CD4-positive, alpha-beta T cell treated with Interleukin-4 for 1 hour (primary cell): ENCODE results near the gene ATP9A.
"Not testable (repeated sequence)": the region's sequence is repeated elsewhere in the genome, so short reads cannot be mapped to it uniquely, and the experiment has no call there.

ENCODE experiments used
- DNase-seq, 2 donors: peaks; one replicate each; pipeline ENCODE4 v3.0.0-alpha.2; 2020 to 2022

The ATP9A gene

DNA sequence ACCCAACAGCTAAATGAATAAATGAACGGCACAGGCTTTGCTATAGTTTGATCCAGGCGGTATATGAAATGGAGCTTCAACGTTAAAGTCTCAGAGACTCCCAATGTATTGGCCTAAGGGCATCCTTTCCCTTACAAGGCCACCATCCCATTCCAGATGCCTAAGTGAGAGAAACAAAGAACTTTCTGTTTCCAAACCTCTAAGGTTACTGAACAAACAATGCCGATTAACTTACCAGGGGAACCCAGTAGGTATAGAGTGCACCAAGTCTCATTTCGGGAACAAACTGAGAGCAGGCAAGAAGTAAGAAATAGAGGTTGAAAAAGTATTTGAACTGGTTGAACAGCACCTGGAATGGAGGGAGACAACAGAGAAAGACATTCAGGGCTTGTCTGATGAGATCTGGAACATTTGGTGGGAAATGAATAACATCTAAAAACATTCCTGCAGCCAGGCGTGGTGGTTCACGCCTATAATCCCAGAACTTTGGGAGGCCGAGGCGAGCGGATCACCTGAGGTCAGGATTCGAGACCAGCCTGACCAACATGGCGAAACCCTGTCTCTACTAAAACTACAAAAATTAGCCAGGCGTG lies 42.5 kb downstream of the ATP9A start:
- no peak for DNase-seq

DNA sequence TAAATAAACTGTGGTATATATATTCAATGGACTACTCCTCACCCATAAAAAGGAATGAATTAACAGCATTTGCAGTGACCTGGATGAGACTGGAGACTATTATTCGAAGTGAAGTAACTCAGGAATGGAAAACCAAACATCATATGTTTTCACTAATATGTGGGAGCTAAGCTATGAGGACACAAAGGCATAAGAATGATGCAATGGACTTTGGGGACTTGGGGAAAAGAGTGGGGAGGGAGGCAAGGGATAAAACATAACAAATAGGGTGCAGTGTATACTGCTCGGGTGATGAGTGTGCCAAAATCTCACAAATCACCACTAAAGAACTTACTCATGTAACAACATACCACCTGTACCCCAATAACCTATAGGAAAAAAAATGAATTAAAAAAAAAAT lies 45.2 kb downstream of the ATP9A start:
- not testable (repeated sequence) for DNase-seq

DNA sequence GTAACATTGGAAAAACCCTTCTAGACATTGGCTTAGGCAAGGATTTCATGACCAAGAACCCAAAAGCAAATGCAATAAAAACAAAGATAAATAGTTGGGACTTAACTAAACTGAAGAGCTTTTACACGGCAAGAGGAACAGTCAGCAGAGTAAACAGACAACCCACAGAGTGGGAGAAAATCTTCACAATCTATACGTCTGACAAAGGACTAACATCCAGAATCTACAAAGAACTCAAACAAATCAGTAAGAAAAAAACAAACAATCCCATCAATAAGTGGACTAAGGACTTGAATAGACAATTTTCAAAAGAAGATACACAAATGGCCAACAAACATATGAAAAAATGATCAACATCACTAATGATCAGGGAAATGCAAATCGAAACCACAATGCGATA lies 45.9 kb downstream of the ATP9A start:
- not testable (repeated sequence) for DNase-seq

DNA sequence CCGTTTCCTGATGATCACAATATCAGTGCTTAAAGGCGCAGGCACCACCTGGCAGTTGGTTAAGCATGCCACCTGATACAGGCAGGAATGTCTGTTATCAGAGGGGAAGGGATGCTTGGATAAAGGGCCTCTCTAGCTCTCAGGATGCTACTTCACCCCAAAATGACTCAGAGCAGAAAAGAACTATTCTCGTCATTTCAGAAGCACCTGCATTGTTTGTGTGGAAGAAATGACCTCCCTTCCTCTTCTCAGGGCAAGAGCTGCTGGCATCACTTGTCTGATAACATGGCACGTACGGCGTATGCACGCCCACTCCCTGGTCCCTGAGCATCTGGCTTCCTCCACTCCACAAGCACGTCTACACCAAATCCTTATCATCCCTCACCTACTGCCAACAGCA lies 47.3 kb downstream of the ATP9A start:
- DNase-seq: no peak

DNA sequence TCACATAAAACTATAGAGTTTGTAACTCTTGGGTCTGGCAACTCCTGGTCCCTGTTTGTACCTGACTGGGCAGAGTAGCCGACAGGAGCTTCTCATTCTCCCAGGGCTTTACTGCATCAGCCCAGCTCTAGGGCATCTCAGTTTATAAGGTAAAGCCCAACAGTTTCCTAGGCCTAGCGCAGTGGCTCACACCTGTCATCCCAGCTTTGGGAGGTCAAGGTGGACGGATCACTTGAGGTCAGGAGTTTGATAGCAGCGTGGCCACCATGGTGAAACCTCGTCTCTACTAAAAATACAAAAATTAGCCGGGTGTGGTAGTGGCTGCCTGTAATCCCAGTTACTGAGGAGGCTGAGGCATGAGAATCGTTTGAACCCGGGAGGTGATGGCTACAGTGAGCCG lies 47.8 kb downstream of the ATP9A start:
- no peak for DNase-seq

DNA sequence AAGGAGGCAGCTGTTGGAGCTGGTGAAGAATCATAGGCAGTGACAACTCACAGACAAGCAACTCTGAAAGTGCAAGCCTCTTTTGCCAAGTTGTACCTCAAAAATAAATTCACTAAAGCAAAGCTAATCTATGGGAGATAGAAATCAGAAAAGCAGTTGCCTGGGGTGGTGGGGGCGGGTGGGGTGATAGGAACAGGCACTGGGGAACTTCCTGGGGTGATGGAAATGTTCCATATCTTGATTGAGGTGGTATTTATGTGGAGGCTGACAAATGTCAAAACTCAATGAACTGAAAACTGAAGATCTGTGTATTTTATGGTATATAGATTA lies 52.4 kb downstream of the ATP9A start:
- DNase-seq: no peak

DNA sequence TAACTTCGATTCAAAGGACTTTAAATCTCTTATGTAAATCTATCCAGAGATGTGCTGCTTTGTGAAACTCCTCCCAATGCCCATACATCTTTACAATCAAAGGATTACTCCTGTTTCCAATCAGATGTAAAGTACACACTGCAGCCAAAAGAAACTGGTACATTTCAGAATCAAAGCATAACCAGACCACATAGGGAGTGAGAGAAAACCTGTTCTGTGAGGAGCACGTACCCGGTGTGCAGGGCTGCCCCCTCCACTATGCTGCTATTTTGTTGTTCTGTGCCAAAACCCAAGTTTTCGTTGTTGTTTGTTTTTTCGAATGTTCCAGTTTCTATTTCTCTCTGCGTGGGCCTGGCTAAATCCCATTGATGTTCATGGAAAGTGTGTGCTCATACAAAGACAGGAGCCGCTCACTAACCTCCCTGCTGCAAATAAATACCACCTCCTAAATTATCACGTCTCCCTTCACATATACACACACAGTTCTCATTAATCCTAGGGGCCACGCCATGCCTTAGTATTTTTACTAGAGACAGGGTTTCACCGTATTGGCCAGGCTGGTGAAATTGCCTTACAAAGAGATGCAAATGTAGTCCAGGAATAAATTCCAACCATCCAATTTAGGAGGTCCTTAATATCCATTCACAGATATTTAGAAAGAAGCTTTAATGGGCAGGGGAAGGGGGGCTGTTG lies 52.9 kb downstream of the ATP9A start:
- no peak for DNase-seq

DNA sequence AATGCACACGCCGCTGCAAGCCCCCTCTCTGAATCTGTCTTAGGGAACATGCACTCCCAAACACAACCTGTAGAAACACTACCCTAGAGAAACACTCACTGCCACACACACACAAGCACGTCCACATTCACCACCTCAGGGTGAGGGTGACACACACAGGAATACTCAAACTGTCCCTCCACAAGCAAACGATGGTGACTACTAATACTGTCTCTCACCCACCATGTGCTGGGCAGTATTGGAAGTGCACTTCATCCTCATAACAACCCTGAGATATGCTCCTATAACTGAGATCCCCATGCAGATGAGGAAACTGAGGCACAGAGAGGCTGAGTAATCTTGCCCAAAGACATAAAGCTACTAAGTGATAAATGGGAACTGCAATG lies 55.0 kb downstream of the ATP9A start:
- DNase-seq: no peak

DNA sequence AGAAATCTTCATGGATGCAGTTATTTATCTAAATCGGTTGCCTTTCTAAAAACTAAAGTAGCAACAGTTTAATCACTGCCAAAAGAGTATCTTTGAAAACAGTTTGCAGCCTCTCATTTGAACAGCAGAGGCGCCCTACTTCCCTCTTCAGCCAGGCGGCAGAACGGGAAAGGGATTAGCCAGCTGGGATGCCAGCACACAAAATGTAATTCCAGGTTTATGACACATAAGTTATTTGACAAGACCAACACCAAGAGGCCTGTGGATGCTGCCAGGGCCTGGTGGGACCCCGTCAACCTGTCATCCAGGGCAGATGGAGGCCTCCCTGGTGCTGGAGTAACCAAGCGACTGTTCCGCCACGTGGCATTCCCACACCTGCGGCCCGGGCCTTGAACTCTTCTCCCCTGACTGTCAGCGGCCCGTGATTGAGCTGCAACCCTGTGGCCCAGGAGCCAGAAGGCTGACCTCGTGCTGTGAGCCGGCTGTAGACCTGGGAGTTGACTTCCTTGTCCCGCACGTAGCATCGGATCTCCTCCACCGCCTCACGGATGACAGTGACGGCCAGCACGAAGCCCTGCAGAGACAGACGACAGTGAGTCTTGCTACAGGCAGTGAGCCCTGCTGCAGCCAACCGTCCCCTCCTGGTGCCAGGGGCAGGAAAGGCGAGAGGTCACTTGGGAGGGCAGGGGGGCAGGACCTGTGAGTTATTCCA lies 55.5 kb downstream of the ATP9A start:
- no peak for DNase-seq

DNA sequence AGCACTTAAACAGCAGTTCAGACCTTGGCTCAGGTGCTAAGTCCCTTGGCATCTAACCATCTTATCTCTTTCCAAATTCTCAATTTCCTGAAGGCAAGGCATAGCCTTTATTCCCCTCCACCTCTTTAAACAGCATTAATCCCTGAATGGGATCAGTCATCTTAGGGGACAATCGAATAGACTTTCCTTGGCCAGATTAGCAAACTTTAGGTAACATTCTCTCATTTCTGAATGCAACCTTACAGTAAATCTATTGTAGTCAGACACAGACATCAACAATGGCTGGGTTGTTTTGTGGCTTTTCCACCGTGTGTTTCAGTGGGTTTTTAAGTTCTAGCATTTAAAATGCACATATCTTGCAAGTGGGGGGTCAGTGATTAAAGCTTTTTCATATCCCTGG lies 56.8 kb downstream of the ATP9A start:
- no peak for DNase-seq

DNA sequence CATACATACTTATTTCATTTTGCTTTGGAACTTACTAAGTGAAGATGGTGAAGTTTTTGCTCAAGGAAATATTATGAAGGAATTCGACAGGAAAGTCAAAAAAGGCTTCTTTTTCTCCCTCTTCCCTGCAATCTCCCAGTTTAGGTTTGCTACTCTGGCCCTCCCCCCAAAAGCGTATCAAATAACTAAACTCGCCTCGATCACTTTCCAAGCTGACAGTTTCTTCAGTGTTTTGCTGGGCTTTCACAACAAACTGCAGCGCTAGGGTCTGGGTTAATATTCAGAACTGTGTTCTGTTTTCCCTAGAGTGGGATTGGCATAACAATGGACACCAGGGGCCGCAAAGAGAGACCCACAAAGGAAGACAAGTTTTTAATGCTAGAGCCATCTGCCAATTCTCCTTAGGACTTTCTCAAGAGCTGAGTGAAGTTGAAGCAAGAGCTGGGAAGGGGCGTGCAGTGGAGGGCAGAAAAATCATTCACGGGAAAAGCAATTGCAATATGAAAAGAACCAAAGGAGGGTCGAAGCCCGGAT lies 57.8 kb downstream of the ATP9A start:
- DNase-seq: no peak

DNA sequence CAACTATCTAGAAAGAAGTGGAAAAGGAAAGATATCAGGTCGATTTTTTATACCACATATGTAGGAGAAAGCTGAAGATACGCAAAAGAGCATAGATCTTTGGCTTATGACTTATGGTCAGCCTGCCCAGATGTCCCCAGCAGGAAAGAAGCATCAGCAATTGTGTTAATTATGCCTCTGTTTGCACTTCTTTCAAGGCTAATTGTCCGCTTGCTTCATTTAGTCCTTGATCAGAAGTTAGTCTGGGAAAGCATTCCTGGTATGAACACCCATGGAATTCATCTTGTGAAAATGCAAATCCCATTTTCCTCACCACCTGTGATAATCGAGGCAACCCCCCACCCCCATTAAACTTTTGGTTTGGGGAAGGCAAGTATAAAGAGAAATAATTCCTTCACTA lies 62.8 kb downstream of the ATP9A start:
- DNase-seq: no peak

DNA sequence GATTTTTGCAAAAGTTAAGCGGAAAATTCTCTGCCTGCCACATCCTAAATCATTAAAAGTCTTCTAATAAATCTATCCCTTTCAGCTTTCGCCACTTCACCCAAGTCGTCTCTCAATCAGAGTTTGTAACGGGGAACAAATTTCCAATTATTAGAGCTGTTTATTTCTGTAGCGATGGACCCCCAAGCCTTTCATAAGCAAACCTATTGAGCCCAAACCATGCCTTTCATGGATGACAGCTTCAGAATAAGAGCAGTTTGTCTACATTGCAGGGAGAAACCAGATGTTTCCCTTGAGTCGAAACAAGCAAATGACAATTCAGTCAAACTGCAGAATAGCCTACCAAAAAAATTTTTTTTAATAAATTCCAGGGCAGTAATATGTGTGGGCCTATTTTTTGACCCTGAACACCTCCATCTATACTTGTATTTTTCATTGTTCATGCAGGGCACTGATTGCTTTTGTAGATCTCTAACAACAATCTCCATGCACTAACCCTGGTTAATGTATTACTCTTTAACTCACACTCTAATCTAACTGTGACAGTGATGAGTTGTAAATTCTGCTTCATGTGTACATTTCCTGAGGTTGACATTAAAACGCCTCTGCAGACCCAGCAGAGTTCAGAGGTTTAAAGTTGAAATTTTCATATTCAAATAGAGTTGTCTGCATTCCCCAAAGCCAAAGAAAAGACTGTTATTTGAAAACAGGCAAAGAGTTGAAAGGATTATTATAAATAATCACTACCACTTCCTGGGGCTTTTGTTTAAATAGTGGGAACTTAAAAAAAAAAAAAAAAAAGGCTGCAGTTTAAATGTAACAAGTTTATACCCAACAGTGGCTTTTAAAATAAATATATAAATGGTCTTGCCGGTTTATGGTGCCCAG lies 64.5 kb downstream of the ATP9A start:
- no peak for DNase-seq

DNA sequence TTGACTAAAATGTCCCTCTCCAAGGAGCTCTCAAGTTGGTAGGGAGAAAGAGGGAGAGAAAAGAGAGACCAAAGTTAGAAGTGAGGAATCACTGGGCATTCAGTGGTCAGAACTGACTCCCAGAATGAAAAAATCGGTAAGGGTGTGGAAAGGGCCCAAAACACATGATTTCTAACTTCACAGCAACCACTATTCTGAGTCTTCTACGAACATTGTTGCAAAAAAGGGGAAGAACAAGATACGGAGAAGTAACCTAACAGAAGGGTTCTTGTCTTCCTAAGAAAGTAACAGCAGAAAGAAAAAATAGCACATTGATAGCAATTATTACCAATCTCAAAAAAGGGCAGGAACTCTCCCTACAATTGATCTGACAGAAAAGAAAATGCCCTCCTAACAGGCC lies 65.6 kb downstream of the ATP9A start:
- no peak for DNase-seq

DNA sequence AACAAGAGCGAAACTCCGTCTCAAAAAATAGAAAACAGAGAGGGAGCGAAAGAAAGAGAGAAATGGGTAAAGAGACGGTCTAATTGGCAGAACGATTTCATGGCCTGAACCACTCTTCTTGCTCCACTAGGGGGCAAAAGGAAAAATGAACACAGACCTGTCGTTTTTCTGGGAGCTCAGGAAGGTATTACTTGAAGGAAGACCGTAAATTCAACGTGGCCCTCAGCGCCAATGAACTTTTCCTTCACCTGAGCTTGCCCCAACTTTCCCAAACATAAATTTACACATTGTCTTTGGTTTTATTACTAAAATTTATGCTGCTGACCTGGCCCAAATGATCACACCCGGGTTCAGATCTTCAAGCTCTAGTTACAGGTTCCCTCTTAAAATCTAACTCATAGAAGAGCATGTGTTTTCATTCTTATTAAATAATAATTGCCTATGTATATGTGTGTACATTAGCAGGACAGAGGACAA lies 67.3 kb downstream of the ATP9A start:
- peak in 1 of 2 donors; percentile 13 for DNase-seq

DNA sequence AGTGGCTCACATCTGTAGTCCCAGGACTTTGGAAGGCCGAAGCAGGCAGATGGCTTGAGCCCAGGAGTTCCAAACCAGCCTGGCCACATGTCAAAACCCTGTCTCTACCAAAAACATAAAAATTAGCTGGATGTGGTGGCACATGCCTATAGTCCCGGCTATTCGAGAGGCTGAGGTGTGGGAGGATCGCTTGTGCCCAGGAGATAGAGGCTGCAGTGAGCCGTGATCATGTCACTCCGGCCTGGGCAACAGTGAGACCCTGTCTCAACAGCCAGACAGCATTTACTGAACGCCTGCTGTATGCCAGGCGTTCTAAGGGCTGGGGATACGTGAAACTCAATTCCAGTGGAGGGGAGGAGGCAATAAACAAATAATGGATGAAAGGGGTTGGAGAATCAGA lies 69.9 kb downstream of the ATP9A start:
- DNase-seq: no peak

DNA sequence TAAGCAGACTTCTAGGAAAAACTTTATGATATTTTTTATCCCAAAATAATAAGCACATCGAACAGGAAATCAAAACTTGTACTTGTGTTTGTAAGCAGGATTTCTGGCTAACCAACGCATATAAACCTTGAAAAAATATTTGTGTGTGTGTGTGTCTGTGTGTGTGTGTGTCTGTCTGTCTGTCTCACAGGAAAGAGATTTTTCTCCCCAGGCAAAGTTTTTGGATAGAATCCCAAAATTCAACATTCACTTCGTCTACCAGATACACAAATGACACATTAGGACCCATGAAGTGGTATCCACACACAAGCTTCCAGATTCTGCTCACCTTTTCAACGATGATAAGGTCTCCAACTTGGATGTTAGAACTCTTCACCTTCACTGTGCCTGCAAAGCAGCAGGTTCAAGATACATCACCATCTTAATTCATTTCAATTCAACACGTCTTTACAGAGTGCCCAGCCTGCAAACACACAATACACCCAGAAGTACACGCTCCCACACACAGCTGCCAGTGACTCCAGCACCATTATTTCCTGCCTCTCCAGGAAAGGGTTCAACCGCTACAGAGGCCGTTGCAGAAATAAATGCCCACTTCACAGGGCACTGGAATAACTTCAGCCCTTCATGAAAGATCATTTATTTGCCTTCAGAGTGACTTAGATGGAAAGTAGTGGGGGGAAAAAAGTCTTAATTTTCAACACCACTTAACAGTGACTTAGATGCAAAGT lies 70.9 kb downstream of the ATP9A start:
- DNase-seq: no peak

DNA sequence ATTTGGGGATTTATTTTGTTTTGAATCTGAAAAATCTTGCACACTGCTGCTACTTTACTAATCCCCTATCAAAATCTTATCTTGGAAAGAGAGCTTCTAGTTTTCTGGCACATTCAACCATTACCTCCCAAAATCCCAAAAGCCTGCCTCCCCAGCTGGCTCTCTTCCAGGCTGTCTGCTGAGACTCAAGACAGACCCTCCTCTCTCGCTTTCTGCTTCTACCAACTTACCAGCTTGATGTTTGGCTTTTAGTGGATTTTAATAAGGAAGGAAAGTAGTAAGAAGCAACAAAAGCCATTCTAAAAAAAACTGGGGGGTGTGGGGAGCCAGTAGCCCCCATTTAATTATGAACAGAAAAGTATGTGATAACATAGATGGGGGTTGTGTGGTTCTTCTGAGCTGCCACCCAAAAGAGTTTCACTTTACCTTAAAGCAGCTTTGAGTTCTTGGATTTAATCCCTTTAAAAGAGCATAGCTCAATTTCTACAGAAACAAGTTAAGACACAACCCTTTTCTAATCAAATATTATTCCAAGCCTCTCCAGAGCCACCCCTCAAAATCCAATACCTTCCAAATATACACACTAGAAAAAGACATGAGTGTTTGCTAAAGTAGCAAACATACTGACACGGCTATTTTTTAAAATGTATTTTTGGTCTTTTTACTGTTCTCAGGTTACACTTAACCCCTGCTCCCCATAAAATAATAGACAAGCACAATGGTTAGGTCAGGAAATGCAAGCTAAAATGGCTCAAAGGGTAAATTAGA lies 71.7 kb downstream of the ATP9A start:
- DNase-seq: no peak

DNA sequence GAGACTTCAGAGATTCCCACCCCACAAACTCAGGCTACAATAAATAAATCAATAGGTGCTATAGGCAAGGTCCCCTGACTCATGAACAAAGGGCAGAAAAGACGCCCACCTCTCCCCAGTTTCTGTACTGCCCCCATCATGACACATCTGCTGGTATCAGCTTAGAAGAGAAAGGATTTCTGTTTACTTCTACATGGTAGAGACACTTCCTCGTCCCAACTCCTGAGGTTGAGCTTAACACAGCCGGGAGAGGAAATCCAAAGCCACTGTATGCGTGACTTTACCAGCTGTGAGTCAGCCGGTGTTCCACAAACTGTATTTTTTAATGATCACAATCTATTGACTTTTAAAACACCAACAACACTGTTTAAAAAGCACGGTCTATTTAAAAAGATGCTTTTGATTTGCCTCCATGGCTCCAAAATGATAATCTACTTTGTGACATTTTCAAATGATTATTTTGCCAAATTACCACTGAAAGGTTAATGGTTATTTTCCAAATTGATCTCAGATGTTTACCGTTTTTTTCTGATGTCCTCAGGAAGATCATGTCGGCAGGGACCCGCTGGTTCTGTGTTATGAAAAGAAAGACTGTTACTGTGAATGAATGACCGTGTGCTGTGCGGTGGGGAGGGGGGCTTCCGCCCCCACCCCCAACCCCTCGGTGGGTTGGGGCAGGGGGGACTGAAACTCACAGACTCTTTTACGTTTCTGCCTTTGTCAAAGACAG lies 72.5 kb downstream of the ATP9A start:
- no peak for DNase-seq

DNA sequence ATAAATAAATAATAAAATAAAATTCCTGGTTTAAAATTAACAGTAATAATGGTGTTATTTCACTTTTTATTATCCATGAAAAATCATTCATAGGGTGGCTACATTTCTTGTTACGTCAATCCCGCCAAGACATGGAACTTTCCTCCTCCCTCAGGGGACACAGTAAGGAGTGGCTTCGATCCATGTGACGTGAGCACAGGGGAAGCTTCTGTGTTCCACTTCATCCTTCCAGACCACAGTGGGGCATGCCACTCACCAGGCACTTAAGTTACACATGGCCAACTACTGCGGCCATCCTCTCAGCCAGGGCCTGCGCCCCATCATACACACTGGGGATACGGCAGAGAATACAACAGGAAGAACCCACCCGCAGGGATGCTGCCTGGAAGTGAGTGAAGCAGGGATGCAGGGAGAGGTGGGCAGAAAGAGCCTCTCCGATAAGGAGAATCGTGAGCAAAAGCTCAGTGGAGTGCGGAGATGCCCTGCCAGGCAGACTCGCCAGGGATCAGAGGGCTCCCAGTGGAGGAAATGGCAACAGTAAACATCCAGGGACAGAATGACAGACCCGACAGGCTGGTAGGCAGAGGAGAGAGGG lies 75.3 kb downstream of the ATP9A start:
- DNase-seq: no peak

DNA sequence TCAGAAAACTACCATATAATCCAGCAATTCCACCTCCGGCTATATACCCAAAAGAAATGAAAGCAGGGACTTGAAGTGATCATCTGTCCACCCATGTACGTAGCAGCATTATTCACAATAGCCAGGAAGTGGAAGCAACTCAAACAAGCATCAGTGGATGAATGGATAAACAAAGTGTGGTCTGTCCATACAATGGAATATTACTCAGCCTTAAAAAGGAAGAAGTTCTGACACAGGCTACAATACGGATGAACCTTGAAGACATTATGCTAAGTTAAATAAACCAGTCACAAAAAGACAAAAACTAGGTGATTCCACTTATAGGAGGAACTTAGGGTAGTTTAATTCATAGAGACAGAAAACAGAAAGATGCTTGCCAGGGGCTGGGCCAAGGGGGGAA lies 76.5 kb downstream of the ATP9A start:
- no peak for DNase-seq
